HCEC 1CT (cell line): ENCODE data around the gene PDLIM4.
A peak's percentile ranks its signal among the peaks of the same experiment; 100 is the strongest.

Experiments
- DNase-seq: peaks from one replicate; pipeline ENCODE4 v3.0.0-alpha.2; 2017

Gene PDLIM4

GRCh38 chr5:132227485-132228240 is 29.8 kb upstream of the PDLIM4 start, which contains the start of gene P4HA2:
Gene P4HA2, minus strand, starts transcription at chr5:132227853. Its CDS starts 9,227 bp downstream, at chr5:132218626.
- peak; percentile 72 for DNase-seq

- no peak for DNase-seq
Observed at GRCh38 chr5:132228241-132229035, 29.1 kb upstream of the PDLIM4 start.

GRCh38 chr5:132229236-132229635 is 28.3 kb upstream of the PDLIM4 start:
- DNase-seq = no peak

GRCh38 chr5:132230871-132231270 is 26.6 kb upstream of the PDLIM4 start:
- DNase-seq = no peak

- no peak for DNase-seq
Observed at GRCh38 chr5:132232465-132232864, 25.0 kb upstream of the PDLIM4 start.

- no peak for DNase-seq
Observed at GRCh38 chr5:132233081-132233480, 24.4 kb upstream of the PDLIM4 start.

- DNase-seq = no peak
Observed at GRCh38 chr5:132233811-132234683, 23.4 kb upstream of the PDLIM4 start.

GRCh38 chr5:132234684-132235062 is 22.8 kb upstream of the PDLIM4 start:
- no peak for DNase-seq

GRCh38 chr5:132235340-132235739 is 22.2 kb upstream of the PDLIM4 start:
- DNase-seq = no peak

- DNase-seq = peak; percentile 78
Observed at GRCh38 chr5:132237141-132237540, 20.4 kb upstream of the PDLIM4 start.

- no peak for DNase-seq
Observed at GRCh38 chr5:132237670-132238069, 19.8 kb upstream of the PDLIM4 start.

- DNase-seq = peak; percentile 55
Observed at GRCh38 chr5:132238169-132238744, 19.2 kb upstream of the PDLIM4 start.

GRCh38 chr5:132238901-132239500 is 18.5 kb upstream of the PDLIM4 start:
- DNase-seq = no peak

- no peak for DNase-seq
Observed at GRCh38 chr5:132239776-132240175, 17.7 kb upstream of the PDLIM4 start.

GRCh38 chr5:132243366-132243977 is 14.0 kb upstream of the PDLIM4 start:
- no peak for DNase-seq

GRCh38 chr5:132245593-132245992 is 11.9 kb upstream of the PDLIM4 start:
- DNase-seq = no peak

GRCh38 chr5:132246806-132247205 is 10.7 kb upstream of the PDLIM4 start:
- no peak for DNase-seq

- DNase-seq = no peak
Observed at GRCh38 chr5:132250547-132250946, 6.9 kb upstream of the PDLIM4 start.

- DNase-seq = no peak
Observed at GRCh38 chr5:132251220-132251725, 6.2 kb upstream of the PDLIM4 start.

- no peak for DNase-seq
Observed at GRCh38 chr5:132253008-132253441, 4.5 kb upstream of the PDLIM4 start.
